Vagina (tissue), 2 donors: ENCODE results near the gene TCAIM. TPM values are rescaled to one million over a fixed set of nuclear protein-coding genes. Genes with fewer than 3 reads are reported as not detected.
A peak's percentile ranks its signal among the peaks of the same experiment; 100 is the strongest.

Source experiments
- DNase-seq, 2 donors: peaks; one replicate each; pipeline ENCODE4 v3.0.0-alpha.2; 2017; ENCODE audit errors: extremely low spot score in 2 of 2
- H3K27ac ChIP-seq: fragments of 200-600 bp; sonication (generic); one replicate; pipeline ENCODE4 v1.5.1; 2019
- H3K27me3 ChIP-seq: fragments of 200-600 bp; sonication (generic); one replicate; pipeline ENCODE4 v1.5.1; 2019
- H3K36me3 ChIP-seq, 2 donors: fragments of 200-600 bp; sonication (generic); one replicate each; pipeline ENCODE4 v1.5.1; 2017 to 2019
- H3K4me1 ChIP-seq: fragments of 200-600 bp; sonication (generic); one replicate; pipeline ENCODE4 v1.5.1; 2019
- H3K4me3 ChIP-seq, 2 donors: fragments of 200-600 bp; sonication (generic); 1 replicate in 1 of 2; 2 replicates in 1 of 2; pipeline ENCODE4 v1.5.1; 2016 to 2019
- H3K9me3 ChIP-seq: fragments of 200-600 bp; sonication (generic); one replicate; pipeline ENCODE4 v1.5.1; 2019
- CTCF ChIP-seq, 3 experiments: fragments of 450-650 bp in 2 of 3; fragments of 200-600 bp in 1 of 3; sonication (generic) in 1 of 3; IDR thresholded peaks; one replicate each; pipeline ENCODE4 v1.5.1; 2017 to 2019; ENCODE audit warnings: antibody characterized with exemption in 3 of 3, mild to moderate bottlenecking in 2 of 3, moderate library complexity in 2 of 3
- POLR2A ChIP-seq, 2 donors: fragments of 450-650 bp; IDR thresholded peaks; one replicate each; pipeline ENCODE4 v1.6.1; 2017; ENCODE audit warnings: antibody characterized with exemption in 2 of 2, mild to moderate bottlenecking in 2 of 2, moderate library complexity in 2 of 2
- POLR2AphosphoS5 ChIP-seq, 2 donors: sonication (generic); formaldehyde crosslinking; IDR thresholded peaks; one replicate each; pipeline ENCODE4 v1.9.0; 2017; ENCODE audit warnings: antibody characterized with exemption in 2 of 2, mild to moderate bottlenecking in 2 of 2, low read depth in 1 of 2; ENCODE audit not compliant: insufficient read depth in 1 of 2
- intact Hi-C: fragments of 100-400 bp; cut with DNase I; formaldehyde crosslinking; loops from one replicate; pipeline ENCODE4 v1.15.1; 2023
- total RNA-seq: library from RNA; depleted of rRNA; stranded (reverse); fragments of >200 nt; gene quantifications from one replicate; pipeline ENCODE4 v1.2.3, GENCODE V29; 2016

The TCAIM gene
- total RNA-seq, 1 donor from 2014 or later, result 17.9 TPM

- no peaks in the 10 kb centered on the region for H3K4me1 ChIP-seq
- peaks cover 9 to 90% of the 10 kb centered on the region in 2 donors for H3K36me3 ChIP-seq
- no peak for TF ChIP-seq POLR2A (IDR thresholded peaks at IDR 0.05)
- no peak for TF ChIP-seq POLR2AphosphoS5 (IDR thresholded peaks at IDR 0.05; ENCODE audit: insufficient read depth in 1 of 2, low read depth in 1 of 2)
- TF ChIP-seq CTCF (IDR thresholded peaks at IDR 0.05), result no peak
- DNase-seq, result no peak
- no peaks in the 10 kb centered on the region for H3K27me3 ChIP-seq
- no peak overlapping the region for H3K4me3 ChIP-seq
- intact Hi-C loops, result no loop called here
- H3K9me3 ChIP-seq, result no peaks in the 10 kb centered on the region
- H3K27ac ChIP-seq, result no peak overlapping the region
Observed at GRCh38 chr3:44451441-44451840, 112.9 kb downstream of the TCAIM start.

- Histone ChIP-seq H3K27me3 (no peaks in the 10 kb centered on the region), H3K36me3 (peaks cover 2 to 78% of the 10 kb centered on the region in 2 donors), H3K9me3 (no peaks in the 10 kb centered on the region), H3K27ac (no peak overlapping the region), H3K4me3 (no peak overlapping the region), H3K4me1 (no peaks in the 10 kb centered on the region)
- no peak for DNase-seq
- TF ChIP-seq POLR2A (IDR thresholded peaks at IDR 0.05) (no peak), CTCF (IDR thresholded peaks at IDR 0.05) (no peak)
- intact Hi-C loops, result no loop called here
Observed at GRCh38 chr3:44454258-44454657, 115.7 kb downstream of the TCAIM start.

- no peak overlapping the region for H3K4me3 ChIP-seq
- peaks cover 2% of the 10 kb centered on the region for H3K9me3 ChIP-seq
- no peaks in the 10 kb centered on the region for H3K4me1 ChIP-seq
- DNase-seq, result peak in 1 of 2 donors; percentile 67
- no peak overlapping the region for H3K27ac ChIP-seq
- H3K36me3 ChIP-seq, result peaks cover 0 to 69% of the 10 kb centered on the region in 2 donors
- H3K27me3 ChIP-seq, result no peaks in the 10 kb centered on the region
- intact Hi-C loops, result no loop called here
- no peak for TF ChIP-seq CTCF (IDR thresholded peaks at IDR 0.05)
- TF ChIP-seq POLR2AphosphoS5 (IDR thresholded peaks at IDR 0.05; ENCODE audit: insufficient read depth in 1 of 2, low read depth in 1 of 2), result no peak
- no peak for TF ChIP-seq POLR2A (IDR thresholded peaks at IDR 0.05)
Observed at GRCh38 chr3:44455318-44455717, 116.8 kb downstream of the TCAIM start.

Other genes with a start within 250 kb of the TCAIM start
- not detected for gene TOPAZ1, start 96.9 kb upstream of the TCAIM start, total RNA-seq
- gene ZNF445, start 138.9 kb downstream of the TCAIM start, total RNA-seq, result 8.8 TPM
- 2.7 TPM for gene ZKSCAN7, start 216.4 kb downstream of the TCAIM start, total RNA-seq
- 0.98 TPM for gene ZNF660, start 246.2 kb downstream of the TCAIM start, total RNA-seq